HepG2 (cell line): ENCODE data around the gene LRRC39. TPM values are rescaled to one million over a fixed set of nuclear protein-coding genes. Genes with fewer than 3 reads are reported as not detected.

Experiments used
- ATAC-seq: fragments of 200-7000 bp; cut with Tn5 transposase; 3 replicates; pipeline ENCODE4 v1.9.1; 2020; ENCODE audit warnings: mild to moderate bottlenecking, moderate library complexity
- BruUV-seq: library from RNA; stranded (reverse); fragments of 400-500 nt; replicated peaks from 2 replicates; lab custom pipeline; 2021; lab: Mats Ljungman, UMichigan
- CTCF ChIA-PET: fragments of 300-600 bp; formaldehyde crosslinking; extraction: SDS; loops from one replicate; lab custom pipeline; 2021; ENCODE audit warnings: low total read pairs, inconsistent platforms, low intra/inter-chr PET ratio; lab: Yijun Ruan, JAX
- POLR2A ChIA-PET: fragments of 350-600 bp; sonication (Branson Sonifier 250); formaldehyde crosslinking; loops from one replicate; lab custom pipeline; 2020; ENCODE audit warnings: antibody characterized with exemption, inconsistent platforms; lab: Yijun Ruan, JAX
- DNase-seq: peaks from one replicate; pipeline ENCODE4 v3.0.0-alpha.2; 2015; ENCODE audit warnings: low spot score
- FAIRE-seq: peaks from 3 replicates; lab custom pipeline; 2011; peaks lifted over from hg19 to GRCh38; lab: Jason Lieb, UNC
- H2AFZ ChIP-seq: one replicate; pipeline ENCODE4 v1.6.1; 2011; ENCODE audit warnings: low read length, inconsistent platforms
- H3K27ac ChIP-seq: fragments of 300-600 bp; 3 replicates; pipeline ENCODE4 v1.8.0; 2011; ENCODE audit warnings: mixed run types, mild to moderate bottlenecking, mixed read lengths, low read length, inconsistent platforms; ENCODE audit not compliant: insufficient read depth; ENCODE audit errors: extremely low read length
- H3K27me3 ChIP-seq, 2 experiments: fragments of 200-600 bp in 1 of 2; 2 replicates in 1 of 2; 3 replicates in 1 of 2; pipeline versions ENCODE4 v1.6.0 to v1.8.0; 2011; ENCODE audit warnings: low read length in 2 of 2, mild to moderate bottlenecking in 2 of 2, moderate library complexity in 2 of 2, inconsistent platforms in 1 of 2; ENCODE audit not compliant: insufficient read depth in 2 of 2, control insufficient read depth in 1 of 2
- H3K36me3 ChIP-seq, 2 experiments: fragments of 200-600 bp in 1 of 2; replicated peaks in 1 of 2; 2 replicates in 1 of 2; 3 replicates in 1 of 2; pipeline versions ENCODE4 v1.5.1 to v1.8.0; 2011; ENCODE audit warnings: low read length in 2 of 2, inconsistent platforms in 1 of 2; ENCODE audit not compliant: insufficient read depth in 2 of 2, control insufficient read depth in 1 of 2
- H3K4me1 ChIP-seq: 2 replicates; pipeline ENCODE4 v1.5.1; 2012; ENCODE audit warnings: low read length, inconsistent platforms; ENCODE audit not compliant: insufficient read depth
- H3K4me2 ChIP-seq: 2 replicates; pipeline ENCODE4 v1.6.0; 2011; ENCODE audit warnings: low read depth, low read length, inconsistent platforms
- H3K4me3 ChIP-seq, 3 experiments: fragments of 200-600 bp in 1 of 3; sonication (generic), shearing (Covaris generic) in 1 of 3; replicated peaks in 1 of 3; 2 replicates each; pipeline ENCODE4 v1.5.1; 2011 to 2016; ENCODE audit warnings: low read length in 3 of 3, inconsistent platforms in 2 of 3, low read depth in 2 of 3, mild to moderate bottlenecking in 2 of 3, control low read depth in 1 of 3, mixed read lengths in 1 of 3; ENCODE audit not compliant: insufficient read depth in 1 of 3
- H3K79me2 ChIP-seq: one replicate; pipeline ENCODE4 v1.6.1; 2011; ENCODE audit warnings: low read length, inconsistent platforms; ENCODE audit not compliant: insufficient read depth
- H3K9ac ChIP-seq: 2 replicates; pipeline ENCODE4 v1.6.0; 2011; ENCODE audit warnings: mild to moderate bottlenecking, low read depth, low read length, inconsistent platforms; ENCODE audit not compliant: insufficient read depth
- H3K9me3 ChIP-seq: 2 replicates; pipeline ENCODE4 v1.5.1; 2012; ENCODE audit warnings: mild to moderate bottlenecking, low read length
- H4K20me1 ChIP-seq: 2 replicates; pipeline ENCODE4 v1.6.0; 2011; ENCODE audit warnings: inconsistent platforms, mild to moderate bottlenecking, low read length, moderate library complexity; ENCODE audit not compliant: insufficient read depth
- AKAP8 ChIP-seq: sonication (generic); formaldehyde crosslinking; IDR thresholded peaks from 2 replicates; pipeline ENCODE4 v1.5.1; 2020; ENCODE audit warnings: mild to moderate bottlenecking, missing genetic modification reagents
- CC2D1A ChIP-seq: sonication (generic); formaldehyde crosslinking; IDR thresholded peaks from 2 replicates; pipeline ENCODE4 v1.8.1; 2023; ENCODE audit warnings: mild to moderate bottlenecking, missing genetic modification reagents
- MYC ChIP-seq: sonication (generic); formaldehyde crosslinking; IDR thresholded peaks from 2 replicates; pipeline ENCODE4 v1.9.0; 2021; ENCODE audit warnings: missing genetic modification reagents, borderline replicate concordance
- NR2F1 ChIP-seq, 2 experiments: fragments of 450-650 bp in 1 of 2; formaldehyde crosslinking in 1 of 2; IDR thresholded peaks; 2 replicates each; pipeline versions ENCODE4 v1.5.0 to v1.6.1; 2016 to 2020; ENCODE audit warnings: mild to moderate bottlenecking in 1 of 2, missing compliant biosample characterization in 1 of 2, missing genetic modification reagents in 1 of 2, moderate library complexity in 1 of 2
- STAT5B ChIP-seq: sonication (generic); formaldehyde crosslinking; IDR thresholded peaks from 2 replicates; pipeline ENCODE4 v1.4.0; 2020; ENCODE audit warnings: missing genetic modification reagents
- TRIM24 ChIP-seq: sonication (generic); formaldehyde crosslinking; IDR thresholded peaks from 2 replicates; pipeline ENCODE4 v1.8.0; 2022; ENCODE audit warnings: mild to moderate bottlenecking, missing genetic modification reagents
- ZNF180 ChIP-seq: sonication (generic); formaldehyde crosslinking; IDR thresholded peaks from 2 replicates; pipeline ENCODE4 v1.4.0; 2020; ENCODE audit warnings: low read depth, missing genetic modification reagents, borderline replicate concordance
- ZNF460 ChIP-seq: sonication (generic); formaldehyde crosslinking; IDR thresholded peaks from 2 replicates; pipeline ENCODE4 v1.5.1; 2020; ENCODE audit warnings: missing genetic modification reagents, mild to moderate bottlenecking, borderline replicate concordance
- ZNF703 ChIP-seq: sonication (generic); formaldehyde crosslinking; IDR thresholded peaks from 2 replicates; pipeline ENCODE4 v1.5.1; 2020; ENCODE audit warnings: missing genetic modification reagents, mild to moderate bottlenecking, moderate library complexity, borderline replicate concordance
- WGBS: methylation state at CpG from one replicate; pipeline ENCODE4 v1.1.6; 2017; ENCODE audit warnings: low lambda C conversion rate; 5-methylcytosine and 5-hydroxymethylcytosine counted together
- in situ Hi-C: cut with HindIII; loops from 2 replicates; pipeline ENCODE4 v1.10.0; 2017; ENCODE audit warnings: low pct_unique_long_range_greater_than_20kb; ENCODE audit not compliant: extremely low pct_ligation_motif_present
- intact Hi-C: fragments of 100-400 bp; cut with micrococcal nuclease; formaldehyde crosslinking; loops from one replicate; pipeline ENCODE4 v1.10.0; 2022; ENCODE audit not compliant: unreplicated experiment
- polyA plus RNA-seq, 8 experiments: library from polyadenylated mRNA; depleted of rRNA in 3 of 8; stranded (reverse) in 7 of 8; unstranded in 1 of 8; fragments of >200 nt; fragmentation: Illumina TruSeq in 4 of 8; extraction: Trizol in 4 of 8; gene quantifications; 2 replicates each; pipeline versions ENCODE4 v1.2.1 to v1.2.3, GENCODE V29; 2011 to 2016; ENCODE audit warnings: low read depth in 4 of 8, missing spikeins in 1 of 8, mixed read lengths in 1 of 8; ENCODE audit not compliant: insufficient read depth in 1 of 8
- total RNA-seq, 5 experiments: library from RNA; depleted of rRNA; stranded (reverse); fragments of >200 nt; fragmentation: Illumina TruSeq; extraction: Trizol; gene quantifications; 2 replicates each; pipeline ENCODE4 v1.2.3, GENCODE V29; 2016; ENCODE audit warnings: low read depth in 1 of 5
- TF ChIP-seq, protein P1 (sequence below): sonication (generic); formaldehyde crosslinking; IDR thresholded peaks from 2 replicates; pipeline ENCODE4 v1.4.0; 2020; ENCODE audit warnings: mild to moderate bottlenecking, low read depth, missing genetic modification reagents

The LRRC39 gene
- total and polyA plus RNA-seq, 2 of the 13 experiments (the other 11 are each of a cell fraction or from before 2014, with no cell fraction given): 0.07 to 0.32 TPM

DNA sequence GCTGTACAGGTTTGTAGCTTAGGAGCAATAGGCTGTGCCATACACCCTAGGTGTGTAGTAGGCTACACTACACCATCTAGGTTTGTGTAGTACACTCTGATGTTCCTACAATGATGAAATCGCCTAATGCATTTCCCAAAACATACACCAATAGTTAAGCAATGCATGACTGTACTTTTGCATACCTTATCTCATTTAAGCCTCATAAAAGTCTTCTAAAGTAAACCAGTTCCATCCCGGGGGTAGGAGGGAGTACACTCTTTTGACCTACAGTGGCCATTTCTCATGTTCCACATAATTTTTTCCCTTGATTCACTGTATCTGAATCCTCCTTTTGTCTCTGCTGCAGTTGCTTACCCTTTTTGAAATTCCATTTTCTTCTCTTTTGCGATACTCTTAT lies 32.9 kb downstream of the LRRC39 start:
- no peak for FAIRE-seq
- intact Hi-C loops (no loop called here), in situ Hi-C loops (no loop called here)
- no peaks in the 10 kb centered on the region for H3K9me3 ChIP-seq
- H3K4me2 ChIP-seq: no peak overlapping the region
- no peaks in the 10 kb centered on the region for H4K20me1 ChIP-seq
- H3K4me3 ChIP-seq: no peak overlapping the region
- H3K9ac ChIP-seq: no peak overlapping the region
- H2AFZ ChIP-seq: no peak overlapping the region
- no peak for ATAC-seq
- ChIA-PET CTCF (no interaction called here), POLR2A (no interaction called here)
- WGBS: 95% methylated on average over 3 of the region's 3 CpGs
- DNase-seq: no peak
- TF ChIP-seq ZNF180 (CRISPR knock-in tag) (no peak), TRIM24 (no peak), NR2F1 (CRISPR knock-in tag; IDR thresholded peaks at IDR 0.05) (no peak), CC2D1A (CRISPR knock-in tag) (no peak), ZNF703 (CRISPR knock-in tag) (no peak), ZNF460 (CRISPR knock-in tag) (no peak), AKAP8 (CRISPR knock-in tag) (no peak)
- TF ChIP-seq, protein P1, sequence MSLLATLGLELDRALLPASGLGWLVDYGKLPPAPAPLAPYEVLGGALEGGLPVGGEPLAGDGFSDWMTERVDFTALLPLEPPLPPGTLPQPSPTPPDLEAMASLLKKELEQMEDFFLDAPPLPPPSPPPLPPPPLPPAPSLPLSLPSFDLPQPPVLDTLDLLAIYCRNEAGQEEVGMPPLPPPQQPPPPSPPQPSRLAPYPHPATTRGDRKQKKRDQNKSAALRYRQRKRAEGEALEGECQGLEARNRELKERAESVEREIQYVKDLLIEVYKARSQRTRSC: no peak
- H3K27ac ChIP-seq: no peak overlapping the region
- H3K79me2 ChIP-seq: no peaks in the 10 kb centered on the region
- H3K27me3 ChIP-seq: no peaks in the 10 kb centered on the region
- no peaks in the 10 kb centered on the region for H3K4me1 ChIP-seq
- no TSS peak for BruUV-seq
- peaks cover 8 to 51% of the 10 kb centered on the region in 2 experiments for H3K36me3 ChIP-seq

DNA sequence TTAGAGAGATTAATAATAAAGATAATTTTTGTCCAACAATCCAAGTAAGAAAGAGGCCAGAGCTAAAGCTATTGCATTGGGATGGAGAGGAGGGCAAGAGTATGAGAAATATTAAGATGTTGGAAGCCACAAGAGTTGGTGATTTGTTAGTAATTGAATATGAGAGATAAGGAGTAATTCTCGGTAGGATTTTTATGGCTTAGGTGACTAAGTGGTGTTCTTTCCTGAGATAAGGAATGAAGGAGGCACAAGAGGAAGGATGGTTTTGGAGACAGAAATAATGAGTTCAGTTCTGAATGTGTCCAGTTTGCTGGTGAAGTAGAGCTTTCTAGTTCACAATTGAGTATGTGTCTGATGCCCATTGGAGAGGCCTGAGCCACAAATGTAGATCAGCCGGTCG lies 35.7 kb downstream of the LRRC39 start:
- CTCF ChIA-PET: no interaction called here
- FAIRE-seq (no peak), ATAC-seq (no peak), DNase-seq (no peak)
- Histone ChIP-seq H3K27ac (no peak overlapping the region), H3K4me2 (no peak overlapping the region), H3K9ac (no peak overlapping the region), H3K27me3 (no peaks in the 10 kb centered on the region), H3K79me2 (no peaks in the 10 kb centered on the region), H3K4me3 (no peak overlapping the region), H2AFZ (no peak overlapping the region), H3K36me3 (peaks cover 15 to 68% of the 10 kb centered on the region in 2 experiments), H3K9me3 (no peaks in the 10 kb centered on the region), H3K4me1 (no peaks in the 10 kb centered on the region), H4K20me1 (no peaks in the 10 kb centered on the region)
- TF ChIP-seq MYC (CRISPR knock-in tag): no peak
- TF ChIP-seq STAT5B (CRISPR knock-in tag): no peak
- 95% methylated on average over 3 of the region's 3 CpGs for WGBS
- intact Hi-C loops: no loop called here
- in situ Hi-C loops: no loop called here
- BruUV-seq: no TSS peak
- POLR2A ChIA-PET: interaction anchor here (2.2 kb wide), 1 partner anchor 9 kb away, joined by 5 read pairs; the partner anchor contains the start of genes SASS6 and TRMT13
